H9 (cell line): ENCODE data around the gene UTP4. TPM values are rescaled to one million over a fixed set of nuclear protein-coding genes. Genes with fewer than 3 reads are reported as not detected.

Experiments
- DNase-seq: peaks from one replicate; pipeline ENCODE4 v3.0.0-alpha.2; 2017
- H2AFZ ChIP-seq: one replicate; pipeline ENCODE4 v1.6.1; 2013; ENCODE audit warnings: mild to moderate bottlenecking, low read length, control low read depth, moderate library complexity
- H2AK5ac ChIP-seq: 2 replicates; pipeline ENCODE4 v1.6.1; 2013; ENCODE audit warnings: low read length, control low read depth, mixed read lengths; ENCODE audit not compliant: insufficient read length
- H2BK120ac ChIP-seq: one replicate; pipeline ENCODE4 v1.6.1; 2013; ENCODE audit warnings: low read depth, mild to moderate bottlenecking, low read length, control low read depth, inconsistent platforms; ENCODE audit not compliant: poor library complexity, severe bottlenecking
- H2BK12ac ChIP-seq: 2 replicates; pipeline ENCODE4 v1.6.1; 2013; ENCODE audit warnings: low read length, control low read depth, mixed read lengths, low read depth; ENCODE audit not compliant: insufficient read length
- H2BK15ac ChIP-seq: 2 replicates; pipeline ENCODE4 v1.6.1; 2013; ENCODE audit warnings: low read depth, low read length, control low read depth
- H2BK20ac ChIP-seq: one replicate; pipeline ENCODE4 v1.6.1; 2013; ENCODE audit warnings: low read depth, mild to moderate bottlenecking, low read length, control low read depth, inconsistent platforms; ENCODE audit not compliant: poor library complexity, severe bottlenecking
- H2BK5ac ChIP-seq: 2 replicates; pipeline ENCODE4 v1.6.1; 2013; ENCODE audit warnings: low read length, control low read depth, mixed read lengths; ENCODE audit not compliant: insufficient read length
- H3K14ac ChIP-seq: 2 replicates; pipeline ENCODE4 v1.6.1; 2013; ENCODE audit warnings: low read length, control low read depth; ENCODE audit not compliant: insufficient read depth
- H3K18ac ChIP-seq: 2 replicates; pipeline ENCODE4 v1.6.1; 2013; ENCODE audit warnings: low read depth, mild to moderate bottlenecking, mixed read lengths, low read length, control low read depth; ENCODE audit not compliant: insufficient read length
- H3K23ac ChIP-seq: 2 replicates; pipeline ENCODE4 v1.6.1; 2013; ENCODE audit warnings: low read length, control low read depth, mixed read lengths, low read depth; ENCODE audit not compliant: insufficient read length
- H3K23me2 ChIP-seq: 2 replicates; pipeline ENCODE4 v1.6.1; 2013; ENCODE audit warnings: low read depth, mild to moderate bottlenecking, mixed read lengths, low read length, control low read depth; ENCODE audit not compliant: insufficient read length, poor library complexity, severe bottlenecking
- H3K27ac ChIP-seq: 2 replicates; pipeline ENCODE4 v1.5.1; 2013; ENCODE audit warnings: low read length, control low read depth, mixed read lengths, low read depth; ENCODE audit not compliant: insufficient read length
- H3K27me3 ChIP-seq: 2 replicates; pipeline ENCODE4 v1.6.1; 2013; ENCODE audit warnings: low read length, control low read depth, inconsistent platforms; ENCODE audit not compliant: insufficient read depth
- H3K4ac ChIP-seq: 2 replicates; pipeline ENCODE4 v1.6.1; 2013; ENCODE audit warnings: low read depth, mild to moderate bottlenecking, control low read depth, inconsistent platforms, low read length, moderate library complexity
- H3K4me1 ChIP-seq: 2 replicates; pipeline ENCODE4 v1.6.1; 2013; ENCODE audit warnings: low read length, control low read depth, inconsistent platforms; ENCODE audit not compliant: insufficient read depth
- H3K4me2 ChIP-seq: 2 replicates; pipeline ENCODE4 v1.6.1; 2013; ENCODE audit warnings: low read length, control low read depth, mixed read lengths; ENCODE audit not compliant: insufficient read length, insufficient read depth
- H3K56ac ChIP-seq: 2 replicates; pipeline ENCODE4 v1.6.1; 2013; ENCODE audit warnings: low read depth, mild to moderate bottlenecking, mixed read lengths, low read length, control low read depth; ENCODE audit not compliant: insufficient read length
- H3K79me1 ChIP-seq: 2 replicates; pipeline ENCODE4 v1.6.1; 2013; ENCODE audit warnings: low read depth, mild to moderate bottlenecking, moderate library complexity, low read length, control low read depth, inconsistent platforms; ENCODE audit not compliant: insufficient read depth, poor library complexity, severe bottlenecking
- H3K79me2 ChIP-seq: 2 replicates; pipeline ENCODE4 v1.6.1; 2013; ENCODE audit warnings: low read length, control low read depth, inconsistent platforms; ENCODE audit not compliant: insufficient read depth
- H3K9ac ChIP-seq: 2 replicates; pipeline ENCODE4 v1.6.1; 2013; ENCODE audit warnings: low read length, control low read depth, mixed read lengths; ENCODE audit not compliant: insufficient read length; ENCODE audit errors: extremely low read depth
- H3K9me3 ChIP-seq: one replicate; pipeline ENCODE4 v1.6.1; 2013; ENCODE audit warnings: low read depth, low read length, inconsistent platforms; ENCODE audit not compliant: control insufficient read depth
- H3T11ph ChIP-seq: one replicate; pipeline ENCODE4 v1.6.1; 2013; ENCODE audit warnings: mild to moderate bottlenecking, low read length, control low read depth, inconsistent platforms
- H4K20me1 ChIP-seq: one replicate; pipeline ENCODE4 v1.6.1; 2013; ENCODE audit not compliant: control insufficient read depth, insufficient read length, insufficient read depth
- H4K5ac ChIP-seq: 2 replicates; pipeline ENCODE4 v1.6.1; 2013; ENCODE audit warnings: low read depth, mild to moderate bottlenecking, mixed read lengths, low read length, control low read depth; ENCODE audit not compliant: insufficient read length
- H4K8ac ChIP-seq: replicated peaks from 2 replicates; pipeline ENCODE4 v1.6.1; 2013; ENCODE audit warnings: low read length, control low read depth, mixed read lengths, low read depth; ENCODE audit not compliant: insufficient read length
- H4K91ac ChIP-seq: 2 replicates; pipeline ENCODE4 v1.6.1; 2013; ENCODE audit warnings: low read depth, mild to moderate bottlenecking, moderate library complexity, mixed read lengths, low read length, control low read depth; ENCODE audit not compliant: insufficient read length
- H3K27ac Mint-ChIP-seq, 3 experiments: 2 replicates in 2 of 3; 3 replicates in 1 of 3; pipeline ENCODE4 v1.8.0; 2020 to 2021; ENCODE audit warnings: mixed read lengths in 3 of 3, mild to moderate bottlenecking in 1 of 3, moderate library complexity in 1 of 3
- H3K27me3 Mint-ChIP-seq: 2 replicates; pipeline ENCODE4 v1.8.0; 2021; ENCODE audit warnings: low read depth, mild to moderate bottlenecking, moderate library complexity, mixed read lengths
- H3K36me3 Mint-ChIP-seq, 3 experiments: 2 replicates in 2 of 3; 3 replicates in 1 of 3; pipeline ENCODE4 v1.8.0; 2020 to 2021; ENCODE audit warnings: low read depth in 3 of 3, mixed read lengths in 3 of 3; ENCODE audit not compliant: insufficient read depth in 1 of 3
- H3K4me1 Mint-ChIP-seq, 2 experiments: 2 replicates each; pipeline ENCODE4 v1.8.0; 2020; ENCODE audit warnings: mixed read lengths in 2 of 2
- H3K4me3 Mint-ChIP-seq, 2 experiments: 2 replicates in 1 of 2; 3 replicates in 1 of 2; pipeline ENCODE4 v1.8.0; 2020 to 2021; ENCODE audit warnings: mild to moderate bottlenecking in 2 of 2, mixed read lengths in 2 of 2, moderate library complexity in 1 of 2
- H3K9me3 Mint-ChIP-seq, 2 experiments: 2 replicates in 1 of 2; 3 replicates in 1 of 2; pipeline ENCODE4 v1.8.0; 2020; ENCODE audit warnings: mild to moderate bottlenecking in 2 of 2, mixed read lengths in 2 of 2, moderate library complexity in 1 of 2
- WGBS: extraction: QIAGEN DNeasy Blood & Tissue Kit; methylation state at CpG from one replicate; pipeline ENCODE4 v1.1.7; 2013; ENCODE audit warnings: missing lambda C conversion rate, low lambda C conversion rate, mixed read lengths; ENCODE audit not compliant: insufficient read length; ENCODE audit errors: extremely low coverage; 5-methylcytosine and 5-hydroxymethylcytosine counted together
- total RNA-seq: library from RNA; stranded (reverse); gene quantifications from 2 replicates; pipeline ENCODE4 v1.2.1, GENCODE V29; 2021
- TF ChIP-seq, protein P1 (sequence below): fragments of 200-600 bp; sonication (generic); conservative IDR thresholded peaks from 3 replicates; pipeline ENCODE4 v1.8.0; 2021; ENCODE audit warnings: antibody characterized with exemption, mild to moderate bottlenecking

Gene UTP4
- total RNA-seq, 1 experiment from 2014 or later = 94.0 TPM

GRCh38 chr16:69107316-69107962 is 25.0 kb upstream of the UTP4 start:
- H3K4ac ChIP-seq = no peak overlapping the region
- peaks cover 12% of the 10 kb centered on the region; the same call in 1 of the 2 replicates for H3K4me1 ChIP-seq
- H2BK5ac ChIP-seq = no peak overlapping the region
- Mint-ChIP-seq H3K4me1 (peaks cover 38 to 44% of the 10 kb centered on the region in 2 experiments), H3K9me3 (peaks cover 0 to 3% of the 10 kb centered on the region in 2 experiments; a peak in 2 of 5 replicates), H3K4me3 (peak overlapping the region; percentile 86 to 94), H3K27me3 (peaks cover 11% of the 10 kb centered on the region), H3K27ac (peak overlapping the region in 2 of 3 experiments; percentile 53 to 97; a peak in 5 of 7 replicates), H3K36me3 (peaks cover 24 to 37% (median 29%) of the 10 kb centered on the region in 3 experiments)
- H4K20me1 ChIP-seq = no peaks in the 10 kb centered on the region
- H3K27me3 ChIP-seq = no peaks in the 10 kb centered on the region
- TF ChIP-seq, protein P1, sequence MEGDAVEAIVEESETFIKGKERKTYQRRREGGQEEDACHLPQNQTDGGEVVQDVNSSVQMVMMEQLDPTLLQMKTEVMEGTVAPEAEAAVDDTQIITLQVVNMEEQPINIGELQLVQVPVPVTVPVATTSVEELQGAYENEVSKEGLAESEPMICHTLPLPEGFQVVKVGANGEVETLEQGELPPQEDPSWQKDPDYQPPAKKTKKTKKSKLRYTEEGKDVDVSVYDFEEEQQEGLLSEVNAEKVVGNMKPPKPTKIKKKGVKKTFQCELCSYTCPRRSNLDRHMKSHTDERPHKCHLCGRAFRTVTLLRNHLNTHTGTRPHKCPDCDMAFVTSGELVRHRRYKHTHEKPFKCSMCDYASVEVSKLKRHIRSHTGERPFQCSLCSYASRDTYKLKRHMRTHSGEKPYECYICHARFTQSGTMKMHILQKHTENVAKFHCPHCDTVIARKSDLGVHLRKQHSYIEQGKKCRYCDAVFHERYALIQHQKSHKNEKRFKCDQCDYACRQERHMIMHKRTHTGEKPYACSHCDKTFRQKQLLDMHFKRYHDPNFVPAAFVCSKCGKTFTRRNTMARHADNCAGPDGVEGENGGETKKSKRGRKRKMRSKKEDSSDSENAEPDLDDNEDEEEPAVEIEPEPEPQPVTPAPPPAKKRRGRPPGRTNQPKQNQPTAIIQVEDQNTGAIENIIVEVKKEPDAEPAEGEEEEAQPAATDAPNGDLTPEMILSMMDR = peak; percentile 29; the same call in 1 of the 3 replicates
- no peak overlapping the region for H2AK5ac ChIP-seq
- H3K9me3 ChIP-seq = no peaks in the 10 kb centered on the region
- no peak overlapping the region for H4K91ac ChIP-seq
- H2BK15ac ChIP-seq = no peak overlapping the region
- H3K79me1 ChIP-seq = no peaks in the 10 kb centered on the region
- peak overlapping the region; percentile 71 for H3K4me2 ChIP-seq
- no peak overlapping the region for H2BK12ac ChIP-seq
- H2AFZ ChIP-seq = no peak overlapping the region
- H4K5ac ChIP-seq = no peak overlapping the region
- H3K14ac ChIP-seq = peak overlapping the region; percentile 10; the same call in 1 of the 2 replicates
- H4K8ac ChIP-seq = no peak overlapping the region
- peaks cover 8% of the 10 kb centered on the region; the same call in 1 of the 2 replicates for H3K79me2 ChIP-seq
- WGBS = no CpG with 5 or more reads among the region's 52 CpGs
- H3K9ac ChIP-seq = peak overlapping the region; percentile 10
- peak; percentile 47 for DNase-seq
- no peak overlapping the region for H2BK120ac ChIP-seq
- peak overlapping the region; percentile 12 for H3K18ac ChIP-seq
- no peak overlapping the region for H3T11ph ChIP-seq
- peaks cover 19% of the 10 kb centered on the region for H3K23me2 ChIP-seq
- H2BK20ac ChIP-seq = no peak overlapping the region
- H3K56ac ChIP-seq = no peak overlapping the region
- H3K23ac ChIP-seq = no peak overlapping the region
- H3K27ac ChIP-seq = no peak overlapping the region
